Erythroblast (primary cell): Measurements from ENCODE around the gene CKM.

ENCODE experiments used
- GATA1 ChIP-seq: IDR thresholded peaks from 2 replicates; pipeline ENCODE4 v1.6.1; 2011; ENCODE audit warnings: low read depth, mild to moderate bottlenecking, control low read depth, low read length, moderate library complexity
- POLR2A ChIP-seq: IDR thresholded peaks from 2 replicates; pipeline ENCODE4 v1.6.1; 2011; ENCODE audit warnings: mild to moderate bottlenecking, low read length

- TF ChIP-seq POLR2A (no peak), GATA1 (no peak)
These were observed 18.3 kb upstream of the CKM start for GRCh38 chr19:45340899-45341453.
